HT-29 (cell line): ENCODE results near the gene ELN. TPM values are rescaled to one million over a fixed set of nuclear protein-coding genes. Genes with fewer than 3 reads are reported as not detected.
"Not testable (repeated sequence)": the region's sequence is repeated elsewhere in the genome, so short reads cannot be mapped to it uniquely, and the experiment has no call there.

ENCODE experiments used
- DNase-seq: peaks from one replicate; pipeline ENCODE4 v3.0.0-alpha.2; 2015; ENCODE audit warnings: low spot score
- total RNA-seq: library from RNA; depleted of rRNA; stranded (reverse); fragments of >200 nt; shearing (Covaris generic); gene quantifications from 2 replicates; pipeline ENCODE4 v1.2.3, GENCODE V29; 2014

Gene ELN
- total RNA-seq, 1 experiment from 2014 or later = 0.03 TPM

- no peak for DNase-seq
These were observed 27.4 kb upstream of the ELN start for GRCh38 chr7:74000489-74001149.

GRCh38 chr7:74001150-74001494 is 26.9 kb upstream of the ELN start:
- DNase-seq = no peak

GRCh38 chr7:74002474-74003017 is 25.4 kb upstream of the ELN start:
- DNase-seq = peak; percentile 93

GRCh38 chr7:74003621-74004020 is 24.4 kb upstream of the ELN start:
- no peak for DNase-seq

GRCh38 chr7:74006032-74006431 is 21.9 kb upstream of the ELN start:
- no peak for DNase-seq

- peak; percentile 38 for DNase-seq
These were observed 21.3 kb upstream of the ELN start for GRCh38 chr7:74006451-74007241.

GRCh38 chr7:74007242-74007567 is 20.8 kb upstream of the ELN start:
- no peak for DNase-seq

- no peak for DNase-seq
These were observed 19.3 kb upstream of the ELN start for GRCh38 chr7:74008687-74009086.

GRCh38 chr7:74009719-74010118 is 18.3 kb upstream of the ELN start:
- DNase-seq = no peak

- DNase-seq = no peak
These were observed 17.6 kb upstream of the ELN start for GRCh38 chr7:74010407-74010806.

- not testable (repeated sequence) for DNase-seq
These were observed 16.6 kb upstream of the ELN start for GRCh38 chr7:74011421-74011820.

- no peak for DNase-seq
These were observed 15.1 kb upstream of the ELN start for GRCh38 chr7:74012842-74013249.

GRCh38 chr7:74013539-74014272 is 14.3 kb upstream of the ELN start:
- DNase-seq = no peak

- DNase-seq = no peak
These were observed 13.0 kb upstream of the ELN start for GRCh38 chr7:74014931-74015330.

GRCh38 chr7:74015670-74016069 is 12.3 kb upstream of the ELN start:
- no peak for DNase-seq

- DNase-seq = no peak
These were observed 10.8 kb upstream of the ELN start for GRCh38 chr7:74017125-74017524.

GRCh38 chr7:74018246-74018895 is 9.6 kb upstream of the ELN start:
- DNase-seq = no peak

GRCh38 chr7:74019149-74019548 is 8.8 kb upstream of the ELN start:
- no peak for DNase-seq

- no peak for DNase-seq
These were observed 7.6 kb upstream of the ELN start for GRCh38 chr7:74020390-74020789.

GRCh38 chr7:74021546-74022320 is 6.2 kb upstream of the ELN start:
- DNase-seq = no peak

- no peak for DNase-seq
These were observed 5.5 kb upstream of the ELN start for GRCh38 chr7:74022507-74022906.
